Smooth muscle cell (in vitro differentiated cells): ENCODE data around the gene AP4S1. TPM values are rescaled to one million over a fixed set of nuclear protein-coding genes. Genes with fewer than 3 reads are reported as not detected.

Source experiments
- DNase-seq: peaks from one replicate; lab custom pipeline; 2025; ENCODE audit not compliant: unreplicated experiment; lab: John Stamatoyannopoulos, UW
- H2AFZ ChIP-seq: fragments of 200-600 bp; sonication (generic); 2 replicates; pipeline ENCODE4 v1.6.0; 2016; ENCODE audit warnings: antibody characterized with exemption, low read depth, mild to moderate bottlenecking
- H3F3A ChIP-seq: fragments of 200-600 bp; sonication (generic); 2 replicates; pipeline ENCODE4 v1.6.0; 2017; ENCODE audit warnings: antibody characterized with exemption, low read depth
- H3K27ac ChIP-seq: fragments of 200-600 bp; sonication (generic); 2 replicates; pipeline ENCODE4 v1.5.1; 2016; ENCODE audit warnings: low read depth, mild to moderate bottlenecking
- H3K27me3 ChIP-seq: fragments of 200-600 bp; sonication (generic); 2 replicates; pipeline ENCODE4 v1.6.1; 2016; ENCODE audit warnings: low read depth, mild to moderate bottlenecking
- H3K36me3 ChIP-seq: fragments of 200-600 bp; sonication (generic); 2 replicates; pipeline ENCODE4 v1.5.1; 2016; ENCODE audit warnings: low read depth
- H3K4me1 ChIP-seq: fragments of 200-600 bp; sonication (generic); 2 replicates; pipeline ENCODE4 v1.5.1; 2016; ENCODE audit warnings: low read depth
- H3K4me2 ChIP-seq: fragments of 200-600 bp; sonication (generic); 2 replicates; pipeline ENCODE4 v1.6.0; 2016; ENCODE audit warnings: mild to moderate bottlenecking
- H3K4me3 ChIP-seq: fragments of 200-600 bp; sonication (generic); 2 replicates; pipeline ENCODE4 v1.5.1; 2016; ENCODE audit warnings: mild to moderate bottlenecking
- H3K79me2 ChIP-seq: fragments of 200-600 bp; sonication (generic); 2 replicates; pipeline ENCODE4 v1.6.0; 2016; ENCODE audit warnings: low read depth, mild to moderate bottlenecking
- H3K9ac ChIP-seq: fragments of 200-600 bp; sonication (generic); 2 replicates; pipeline ENCODE4 v1.6.0; 2016; ENCODE audit warnings: low read depth
- H3K9me3 ChIP-seq: fragments of 200-600 bp; sonication (generic); replicated peaks from 2 replicates; pipeline ENCODE4 v1.5.1; 2016; ENCODE audit warnings: low read depth
- H4K20me1 ChIP-seq: fragments of 200-600 bp; sonication (generic); 2 replicates; pipeline ENCODE4 v1.6.0; 2016; ENCODE audit warnings: low read depth
- CTCF ChIP-seq: fragments of 200-600 bp; sonication (generic); IDR thresholded peaks from 2 replicates; pipeline ENCODE4 v1.5.1; 2017; ENCODE audit warnings: borderline replicate concordance, mild to moderate bottlenecking, antibody characterized with exemption; ENCODE audit not compliant: insufficient read depth, poor library complexity, severe bottlenecking
- WGBS: methylation state at CpG from one replicate; pipeline ENCODE4 v1.1.7; 2016; ENCODE audit warnings: low lambda C conversion rate; 5-methylcytosine and 5-hydroxymethylcytosine counted together
- polyA plus RNA-seq: library from polyadenylated mRNA; unstranded; fragments of >200 nt; fragmentation: Nextera tagmentation; extraction: Ambion mirVana; gene quantifications from 2 replicates; pipeline ENCODE4 v1.2.1, GENCODE V29; 2016
- total RNA-seq: library from RNA; depleted of rRNA; stranded (reverse); fragments of >200 nt; gene quantifications from 2 replicates; pipeline ENCODE4 v1.2.3, GENCODE V29; 2014

AP4S1 gene
- total and polyA plus RNA-seq, 2 experiments from 2014 or later = 4.1 to 7.6 TPM

GRCh38 chr14:31027847-31028246 is 2.4 kb downstream of the AP4S1 start:
- Histone ChIP-seq H3K27me3 (no peaks in the 10 kb centered on the region), H3K36me3 (no peaks in the 10 kb centered on the region), H3K4me2 (peak overlapping the region; percentile 95), H3K9ac (no peak overlapping the region), H3K27ac (peak overlapping the region; percentile 95), H3F3A (peaks cover 12% of the 10 kb centered on the region), H3K79me2 (peaks cover 65% of the 10 kb centered on the region), H4K20me1 (peaks cover 26% of the 10 kb centered on the region), H3K9me3 (no peaks in the 10 kb centered on the region), H3K4me1 (peaks cover 20% of the 10 kb centered on the region), H3K4me3 (peak overlapping the region; percentile 99), H2AFZ (no peak overlapping the region)
- DNase-seq = no peak
- WGBS = 94% methylated on average over 1 of the region's 1 CpG
- no peak for TF ChIP-seq CTCF

- no peaks in the 10 kb centered on the region for H3K36me3 ChIP-seq
- H3K27me3 ChIP-seq = no peaks in the 10 kb centered on the region
- no peak overlapping the region for H3K4me3 ChIP-seq
- H3K9me3 ChIP-seq = no peaks in the 10 kb centered on the region
- 93% methylated on average over 3 of the region's 3 CpGs for WGBS
- H3K79me2 ChIP-seq = peaks cover 52% of the 10 kb centered on the region
- no peak overlapping the region for H3K9ac ChIP-seq
- H2AFZ ChIP-seq = no peak overlapping the region
- no peak overlapping the region for H3K27ac ChIP-seq
- no peak for TF ChIP-seq CTCF
- peaks cover 12% of the 10 kb centered on the region for H3F3A ChIP-seq
- H4K20me1 ChIP-seq = peaks cover 12% of the 10 kb centered on the region
- no peak for DNase-seq
- H3K4me2 ChIP-seq = no peak overlapping the region
- peaks cover 6% of the 10 kb centered on the region for H3K4me1 ChIP-seq
Observed at GRCh38 chr14:31029016-31029970, 3.8 kb downstream of the AP4S1 start.

- Histone ChIP-seq H3K9me3 (no peaks in the 10 kb centered on the region), H3K4me3 (no peak overlapping the region), H3K27me3 (no peaks in the 10 kb centered on the region), H3K27ac (no peak overlapping the region), H4K20me1 (no peaks in the 10 kb centered on the region), H3K79me2 (peaks cover 40% of the 10 kb centered on the region), H3K9ac (no peak overlapping the region), H3F3A (peaks cover 12% of the 10 kb centered on the region), H3K36me3 (no peaks in the 10 kb centered on the region), H2AFZ (no peak overlapping the region), H3K4me1 (peaks cover 4% of the 10 kb centered on the region), H3K4me2 (no peak overlapping the region)
- TF ChIP-seq CTCF = no peak
- DNase-seq = no peak
- WGBS = 94% methylated on average over 5 of the region's 5 CpGs
Observed at GRCh38 chr14:31030469-31030868, 5.0 kb downstream of the AP4S1 start.
